NT2/D1 (cell line): ENCODE data around the gene ST3GAL4.

Source experiments
- DNase-seq: peaks from one replicate; pipeline ENCODE4 v3.0.0-alpha.2; 2011; ENCODE audit warnings: low read depth, low spot score
- H3K27me3 ChIP-seq: 2 replicates; pipeline ENCODE4 v1.6.0; 2011; ENCODE audit warnings: mild to moderate bottlenecking; ENCODE audit not compliant: insufficient read length, insufficient read depth
- H3K36me3 ChIP-seq: 2 replicates; pipeline ENCODE4 v1.6.1; 2011; ENCODE audit warnings: mild to moderate bottlenecking, low read length, mixed read lengths; ENCODE audit not compliant: insufficient read depth, insufficient read length
- H3K4me1 ChIP-seq: 2 replicates; pipeline ENCODE4 v1.5.1; 2011; ENCODE audit not compliant: insufficient read depth, insufficient read length
- H3K4me3 ChIP-seq: 2 replicates; pipeline ENCODE4 v1.5.1; 2011; ENCODE audit warnings: low read depth; ENCODE audit not compliant: insufficient read length
- H3K9ac ChIP-seq: 2 replicates; pipeline ENCODE4 v1.6.0; 2011; ENCODE audit warnings: low read depth; ENCODE audit not compliant: insufficient read length
- H3K9me3 ChIP-seq: 2 replicates; pipeline ENCODE4 v1.5.1; 2011; ENCODE audit warnings: mild to moderate bottlenecking, low read length; ENCODE audit not compliant: insufficient read depth
- SUZ12 ChIP-seq: IDR thresholded peaks from 2 replicates; pipeline ENCODE4 v1.6.1; 2011; ENCODE audit not compliant: insufficient read length, insufficient read depth; ENCODE audit errors: extremely low read depth
- YY1 ChIP-seq: IDR thresholded peaks from 2 replicates; pipeline ENCODE4 v1.6.1; 2011; ENCODE audit not compliant: insufficient read length, insufficient read depth
- ZNF274 ChIP-seq: IDR thresholded peaks from 2 replicates; pipeline ENCODE4 v1.6.1; 2011; ENCODE audit warnings: mild to moderate bottlenecking, low read depth, low read length

The ST3GAL4 gene

GRCh38 chr11:126337126-126337473 is 18.4 kb upstream of the ST3GAL4 start:
- peaks cover 7% of the 10 kb centered on the region for H3K4me1 ChIP-seq
- H3K36me3 ChIP-seq = peaks cover 5% of the 10 kb centered on the region
- no peak overlapping the region for H3K9ac ChIP-seq
- no peaks in the 10 kb centered on the region for H3K27me3 ChIP-seq
- no peaks in the 10 kb centered on the region for H3K9me3 ChIP-seq
- DNase-seq = no peak
- no peak for TF ChIP-seq YY1
- TF ChIP-seq ZNF274 = no peak
- TF ChIP-seq SUZ12 = no peak
- H3K4me3 ChIP-seq = no peak overlapping the region

- Histone ChIP-seq H3K36me3 (no peaks in the 10 kb centered on the region), H3K27me3 (no peaks in the 10 kb centered on the region), H3K4me3 (no peak overlapping the region), H3K9ac (no peak overlapping the region), H3K4me1 (peaks cover 7% of the 10 kb centered on the region), H3K9me3 (no peaks in the 10 kb centered on the region)
- no peak for DNase-seq
- no peak for TF ChIP-seq YY1
- TF ChIP-seq ZNF274 = no peak
- TF ChIP-seq SUZ12 = no peak
Observed at GRCh38 chr11:126337474-126338241, 17.8 kb upstream of the ST3GAL4 start.

- H3K4me1 ChIP-seq = peaks cover 7% of the 10 kb centered on the region
- no peak overlapping the region for H3K4me3 ChIP-seq
- no peak overlapping the region for H3K9ac ChIP-seq
- DNase-seq = no peak
- TF ChIP-seq YY1 (no peak), ZNF274 (no peak), SUZ12 (no peak)
- no peaks in the 10 kb centered on the region for H3K27me3 ChIP-seq
- peaks cover 5% of the 10 kb centered on the region for H3K36me3 ChIP-seq
- H3K9me3 ChIP-seq = no peaks in the 10 kb centered on the region
Observed at GRCh38 chr11:126338346-126339055, 17.0 kb upstream of the ST3GAL4 start.

- Histone ChIP-seq H3K4me1 (peaks cover 7% of the 10 kb centered on the region), H3K9me3 (no peaks in the 10 kb centered on the region), H3K9ac (peak overlapping the region; percentile 3), H3K36me3 (peaks cover 11% of the 10 kb centered on the region), H3K4me3 (no peak overlapping the region), H3K27me3 (no peaks in the 10 kb centered on the region)
- no peak for DNase-seq
- no peak for TF ChIP-seq ZNF274
Observed at GRCh38 chr11:126339073-126339862, 16.2 kb upstream of the ST3GAL4 start.

- no peak for DNase-seq
- TF ChIP-seq ZNF274 (no peak), YY1 (no peak), SUZ12 (no peak)
- Histone ChIP-seq H3K4me3 (no peak overlapping the region), H3K4me1 (peaks cover 8% of the 10 kb centered on the region), H3K36me3 (peaks cover 12% of the 10 kb centered on the region), H3K27me3 (no peaks in the 10 kb centered on the region), H3K9me3 (no peaks in the 10 kb centered on the region), H3K9ac (peak overlapping the region; percentile 3)
Observed at GRCh38 chr11:126339863-126340434, 15.5 kb upstream of the ST3GAL4 start.

- Histone ChIP-seq H3K4me3 (no peak overlapping the region), H3K27me3 (no peaks in the 10 kb centered on the region), H3K9ac (no peak overlapping the region), H3K36me3 (peaks cover 12% of the 10 kb centered on the region), H3K4me1 (peaks cover 12% of the 10 kb centered on the region), H3K9me3 (no peaks in the 10 kb centered on the region)
- DNase-seq = no peak
- TF ChIP-seq SUZ12 (no peak), ZNF274 (no peak), YY1 (no peak)
Observed at GRCh38 chr11:126340960-126341606, 14.4 kb upstream of the ST3GAL4 start.

- Histone ChIP-seq H3K4me3 (no peak overlapping the region), H3K9me3 (no peaks in the 10 kb centered on the region), H3K27me3 (no peaks in the 10 kb centered on the region), H3K36me3 (peaks cover 12% of the 10 kb centered on the region), H3K4me1 (peaks cover 13% of the 10 kb centered on the region), H3K9ac (no peak overlapping the region)
- no peak for DNase-seq
- TF ChIP-seq SUZ12 (no peak), YY1 (no peak), ZNF274 (no peak)
Observed at GRCh38 chr11:126341760-126342161, 13.7 kb upstream of the ST3GAL4 start.
